H9 (cell line): ENCODE measurements around the gene VIT. TPM values are rescaled to one million over a fixed set of nuclear protein-coding genes. Genes with fewer than 3 reads are reported as not detected.
A peak's percentile ranks its signal among the peaks of the same experiment; 100 is the strongest.

ENCODE experiments used
- DNase-seq: peaks from one replicate; pipeline ENCODE4 v3.0.0-alpha.2; 2017
- H2AFZ ChIP-seq: one replicate; pipeline ENCODE4 v1.6.1; 2013; ENCODE audit warnings: mild to moderate bottlenecking, low read length, control low read depth, moderate library complexity
- H2AK5ac ChIP-seq: 2 replicates; pipeline ENCODE4 v1.6.1; 2013; ENCODE audit warnings: low read length, control low read depth, mixed read lengths; ENCODE audit not compliant: insufficient read length
- H2BK120ac ChIP-seq: one replicate; pipeline ENCODE4 v1.6.1; 2013; ENCODE audit warnings: low read depth, mild to moderate bottlenecking, low read length, control low read depth, inconsistent platforms; ENCODE audit not compliant: poor library complexity, severe bottlenecking
- H2BK12ac ChIP-seq: 2 replicates; pipeline ENCODE4 v1.6.1; 2013; ENCODE audit warnings: low read length, control low read depth, mixed read lengths, low read depth; ENCODE audit not compliant: insufficient read length
- H2BK15ac ChIP-seq: 2 replicates; pipeline ENCODE4 v1.6.1; 2013; ENCODE audit warnings: low read depth, low read length, control low read depth
- H2BK20ac ChIP-seq: one replicate; pipeline ENCODE4 v1.6.1; 2013; ENCODE audit warnings: low read depth, mild to moderate bottlenecking, low read length, control low read depth, inconsistent platforms; ENCODE audit not compliant: poor library complexity, severe bottlenecking
- H2BK5ac ChIP-seq: 2 replicates; pipeline ENCODE4 v1.6.1; 2013; ENCODE audit warnings: low read length, control low read depth, mixed read lengths; ENCODE audit not compliant: insufficient read length
- H3K14ac ChIP-seq: 2 replicates; pipeline ENCODE4 v1.6.1; 2013; ENCODE audit warnings: low read length, control low read depth; ENCODE audit not compliant: insufficient read depth
- H3K18ac ChIP-seq: 2 replicates; pipeline ENCODE4 v1.6.1; 2013; ENCODE audit warnings: low read depth, mild to moderate bottlenecking, mixed read lengths, low read length, control low read depth; ENCODE audit not compliant: insufficient read length
- H3K23ac ChIP-seq: 2 replicates; pipeline ENCODE4 v1.6.1; 2013; ENCODE audit warnings: low read length, control low read depth, mixed read lengths, low read depth; ENCODE audit not compliant: insufficient read length
- H3K23me2 ChIP-seq: 2 replicates; pipeline ENCODE4 v1.6.1; 2013; ENCODE audit warnings: low read depth, mild to moderate bottlenecking, mixed read lengths, low read length, control low read depth; ENCODE audit not compliant: insufficient read length, poor library complexity, severe bottlenecking
- H3K27ac ChIP-seq: 2 replicates; pipeline ENCODE4 v1.5.1; 2013; ENCODE audit warnings: low read length, control low read depth, mixed read lengths, low read depth; ENCODE audit not compliant: insufficient read length
- H3K27me3 ChIP-seq: 2 replicates; pipeline ENCODE4 v1.6.1; 2013; ENCODE audit warnings: low read length, control low read depth, inconsistent platforms; ENCODE audit not compliant: insufficient read depth
- H3K4ac ChIP-seq: 2 replicates; pipeline ENCODE4 v1.6.1; 2013; ENCODE audit warnings: low read depth, mild to moderate bottlenecking, control low read depth, inconsistent platforms, low read length, moderate library complexity
- H3K4me1 ChIP-seq: 2 replicates; pipeline ENCODE4 v1.6.1; 2013; ENCODE audit warnings: low read length, control low read depth, inconsistent platforms; ENCODE audit not compliant: insufficient read depth
- H3K4me2 ChIP-seq: 2 replicates; pipeline ENCODE4 v1.6.1; 2013; ENCODE audit warnings: low read length, control low read depth, mixed read lengths; ENCODE audit not compliant: insufficient read length, insufficient read depth
- H3K56ac ChIP-seq: 2 replicates; pipeline ENCODE4 v1.6.1; 2013; ENCODE audit warnings: low read depth, mild to moderate bottlenecking, mixed read lengths, low read length, control low read depth; ENCODE audit not compliant: insufficient read length
- H3K79me1 ChIP-seq: 2 replicates; pipeline ENCODE4 v1.6.1; 2013; ENCODE audit warnings: low read depth, mild to moderate bottlenecking, moderate library complexity, low read length, control low read depth, inconsistent platforms; ENCODE audit not compliant: insufficient read depth, poor library complexity, severe bottlenecking
- H3K79me2 ChIP-seq: 2 replicates; pipeline ENCODE4 v1.6.1; 2013; ENCODE audit warnings: low read length, control low read depth, inconsistent platforms; ENCODE audit not compliant: insufficient read depth
- H3K9ac ChIP-seq: 2 replicates; pipeline ENCODE4 v1.6.1; 2013; ENCODE audit warnings: low read length, control low read depth, mixed read lengths; ENCODE audit not compliant: insufficient read length; ENCODE audit errors: extremely low read depth
- H3K9me3 ChIP-seq: one replicate; pipeline ENCODE4 v1.6.1; 2013; ENCODE audit warnings: low read depth, low read length, inconsistent platforms; ENCODE audit not compliant: control insufficient read depth
- H3T11ph ChIP-seq: one replicate; pipeline ENCODE4 v1.6.1; 2013; ENCODE audit warnings: mild to moderate bottlenecking, low read length, control low read depth, inconsistent platforms
- H4K20me1 ChIP-seq: one replicate; pipeline ENCODE4 v1.6.1; 2013; ENCODE audit not compliant: control insufficient read depth, insufficient read length, insufficient read depth
- H4K5ac ChIP-seq: 2 replicates; pipeline ENCODE4 v1.6.1; 2013; ENCODE audit warnings: low read depth, mild to moderate bottlenecking, mixed read lengths, low read length, control low read depth; ENCODE audit not compliant: insufficient read length
- H4K8ac ChIP-seq: replicated peaks from 2 replicates; pipeline ENCODE4 v1.6.1; 2013; ENCODE audit warnings: low read length, control low read depth, mixed read lengths, low read depth; ENCODE audit not compliant: insufficient read length
- H4K91ac ChIP-seq: 2 replicates; pipeline ENCODE4 v1.6.1; 2013; ENCODE audit warnings: low read depth, mild to moderate bottlenecking, moderate library complexity, mixed read lengths, low read length, control low read depth; ENCODE audit not compliant: insufficient read length
- H3K27ac Mint-ChIP-seq, 3 experiments: 2 replicates in 2 of 3; 3 replicates in 1 of 3; pipeline ENCODE4 v1.8.0; 2020 to 2021; ENCODE audit warnings: mixed read lengths in 3 of 3, mild to moderate bottlenecking in 1 of 3, moderate library complexity in 1 of 3
- H3K27me3 Mint-ChIP-seq: 2 replicates; pipeline ENCODE4 v1.8.0; 2021; ENCODE audit warnings: low read depth, mild to moderate bottlenecking, moderate library complexity, mixed read lengths
- H3K36me3 Mint-ChIP-seq, 3 experiments: 2 replicates in 2 of 3; 3 replicates in 1 of 3; pipeline ENCODE4 v1.8.0; 2020 to 2021; ENCODE audit warnings: low read depth in 3 of 3, mixed read lengths in 3 of 3; ENCODE audit not compliant: insufficient read depth in 1 of 3
- H3K4me1 Mint-ChIP-seq, 2 experiments: 2 replicates each; pipeline ENCODE4 v1.8.0; 2020; ENCODE audit warnings: mixed read lengths in 2 of 2
- H3K4me3 Mint-ChIP-seq, 2 experiments: 2 replicates in 1 of 2; 3 replicates in 1 of 2; pipeline ENCODE4 v1.8.0; 2020 to 2021; ENCODE audit warnings: mild to moderate bottlenecking in 2 of 2, mixed read lengths in 2 of 2, moderate library complexity in 1 of 2
- H3K9me3 Mint-ChIP-seq, 2 experiments: 2 replicates in 1 of 2; 3 replicates in 1 of 2; pipeline ENCODE4 v1.8.0; 2020; ENCODE audit warnings: mild to moderate bottlenecking in 2 of 2, mixed read lengths in 2 of 2, moderate library complexity in 1 of 2
- CTCF ChIP-seq: fragments of 200-600 bp; sonication (generic); conservative IDR thresholded peaks from 3 replicates; pipeline ENCODE4 v1.8.0; 2021; ENCODE audit warnings: antibody characterized with exemption, mild to moderate bottlenecking
- WGBS: extraction: QIAGEN DNeasy Blood & Tissue Kit; methylation state at CpG from one replicate; pipeline ENCODE4 v1.1.7; 2013; ENCODE audit warnings: missing lambda C conversion rate, low lambda C conversion rate, mixed read lengths; ENCODE audit not compliant: insufficient read length; ENCODE audit errors: extremely low coverage; 5-methylcytosine and 5-hydroxymethylcytosine counted together
- total RNA-seq: library from RNA; stranded (reverse); gene quantifications from 2 replicates; pipeline ENCODE4 v1.2.1, GENCODE V29; 2021

VIT gene
- total RNA-seq, 1 experiment from 2014 or later = 0.15 TPM

- Histone ChIP-seq H3K23ac (no peak overlapping the region), H2BK5ac (no peak overlapping the region), H3K18ac (no peak overlapping the region), H3K23me2 (peaks cover 2% of the 10 kb centered on the region), H3K9me3 (no peaks in the 10 kb centered on the region), H3K79me1 (no peaks in the 10 kb centered on the region), H2BK15ac (no peak overlapping the region), H3K27ac (no peak overlapping the region), H3K79me2 (no peaks in the 10 kb centered on the region), H3K4ac (no peak overlapping the region), H4K5ac (no peak overlapping the region), H3K56ac (no peak overlapping the region), H2BK20ac (no peak overlapping the region), H3K9ac (no peak overlapping the region), H3K4me2 (no peak overlapping the region), H4K8ac (no peak overlapping the region), H3T11ph (no peak overlapping the region), H3K14ac (no peak overlapping the region), H3K27me3 (no peaks in the 10 kb centered on the region), H2BK120ac (no peak overlapping the region), H3K4me1 (peaks cover 5% of the 10 kb centered on the region; the same call in 1 of the 2 replicates), H2AK5ac (no peak overlapping the region), H2BK12ac (no peak overlapping the region), H2AFZ (no peak overlapping the region), H4K91ac (no peak overlapping the region), H4K20me1 (no peaks in the 10 kb centered on the region)
- TF ChIP-seq CTCF = no peak
- Mint-ChIP-seq H3K4me3 (no peak overlapping the region), H3K4me1 (peaks cover 32 to 36% of the 10 kb centered on the region in 2 experiments), H3K9me3 (no peaks in the 10 kb centered on the region), H3K36me3 (no peaks in the 10 kb centered on the region), H3K27me3 (no peaks in the 10 kb centered on the region), H3K27ac (peak overlapping the region in 1 of 3 experiments; percentile 8; a peak in 1 of 7 replicates)
- DNase-seq = no peak
- no CpG with 5 or more reads among the region's 11 CpGs for WGBS
These were observed 92.8 kb downstream of the VIT start for GRCh38 chr2:36789181-36789804.
